IMR-90 (cell line): ENCODE data around the gene SPAG8. TPM values are rescaled to one million over a fixed set of nuclear protein-coding genes. Genes with fewer than 3 reads are reported as not detected.
A peak's percentile ranks its signal among the peaks of the same experiment; 100 is the strongest.

Experiments
- ATAC-seq: fragments of 200-7000 bp; cut with Tn5 transposase; 2 replicates; pipeline ENCODE4 v1.9.1; 2020; ENCODE audit warnings: low read depth, mild to moderate bottlenecking, moderate library complexity
- BruUV-seq: library from RNA; stranded (reverse); fragments of 400-500 nt; replicated peaks from 2 replicates; lab custom pipeline; 2021; lab: Mats Ljungman, UMichigan
- CTCF ChIA-PET: fragments of 300-600 bp; formaldehyde crosslinking; extraction: SDS; loops from one replicate; lab custom pipeline; 2021; ENCODE audit warnings: antibody characterized with exemption; lab: Yijun Ruan, JAX
- POLR2A ChIA-PET: fragments of 300-600 bp; sonication (Branson Sonifier 250); formaldehyde crosslinking; loops from one replicate; lab custom pipeline; 2022; ENCODE audit warnings: antibody characterized with exemption; ENCODE audit not compliant: unreplicated experiment; lab: Charles Lee
- DNase-seq: peaks from one replicate; pipeline ENCODE4 v3.0.0; 2013
- H2AFZ ChIP-seq: replicated peaks from 2 replicates; pipeline ENCODE3; 2013; ENCODE audit warnings: low read length, mild to moderate bottlenecking; ENCODE audit not compliant: poor library complexity
- H2AK5ac ChIP-seq: 2 replicates; pipeline ENCODE4 v1.6.1; 2013; ENCODE audit warnings: low read depth, low read length, inconsistent platforms
- H2AK9ac ChIP-seq: replicated peaks from 2 replicates; pipeline ENCODE3; 2013; ENCODE audit warnings: mild to moderate bottlenecking, low read depth, low read length, moderate library complexity; ENCODE audit not compliant: poor library complexity
- H2BK120ac ChIP-seq: 2 replicates; pipeline ENCODE4 v1.6.1; 2013; ENCODE audit warnings: low read depth, low read length, inconsistent platforms
- H2BK15ac ChIP-seq: 3 replicates; pipeline ENCODE4 v1.6.1; 2013; ENCODE audit warnings: low read depth, low read length, inconsistent platforms
- H2BK20ac ChIP-seq: 2 replicates; pipeline ENCODE4 v1.6.1; 2013; ENCODE audit warnings: low read depth, mild to moderate bottlenecking, inconsistent platforms, low read length, moderate library complexity
- H2BK5ac ChIP-seq: 2 replicates; pipeline ENCODE4 v1.6.1; 2013; ENCODE audit warnings: mild to moderate bottlenecking, low read depth, low read length, inconsistent platforms; ENCODE audit not compliant: poor library complexity, severe bottlenecking
- H3K14ac ChIP-seq: replicated peaks from 2 replicates; pipeline ENCODE4 v1.6.1; 2013; ENCODE audit warnings: low read depth, low read length, inconsistent platforms
- H3K18ac ChIP-seq: 2 replicates; pipeline ENCODE4 v1.6.1; 2013; ENCODE audit warnings: low read depth, low read length, control low read depth
- H3K23ac ChIP-seq: 2 replicates; pipeline ENCODE4 v1.6.1; 2013; ENCODE audit warnings: low read depth, low read length, inconsistent platforms
- H3K27ac ChIP-seq: 2 replicates; pipeline ENCODE4 v1.5.1; 2013; ENCODE audit warnings: mild to moderate bottlenecking, control low read depth, low read length; ENCODE audit not compliant: insufficient read depth
- H3K27me3 ChIP-seq: 2 replicates; pipeline ENCODE4 v1.6.1; 2013; ENCODE audit warnings: low read length; ENCODE audit not compliant: control insufficient read depth, insufficient read depth
- H3K36me3 ChIP-seq: 2 replicates; pipeline ENCODE4 v1.6.1; 2013; ENCODE audit warnings: low read length, mixed read lengths; ENCODE audit not compliant: control insufficient read depth, insufficient read depth
- H3K4ac ChIP-seq: 2 replicates; pipeline ENCODE4 v1.6.1; 2013; ENCODE audit warnings: low read depth, low read length, inconsistent platforms
- H3K4me1 ChIP-seq: 2 replicates; pipeline ENCODE4 v1.6.1; 2013; ENCODE audit warnings: low read length, mixed read lengths; ENCODE audit not compliant: control insufficient read depth, insufficient read depth
- H3K4me2 ChIP-seq: 2 replicates; pipeline ENCODE4 v1.6.1; 2013; ENCODE audit warnings: low read depth, mild to moderate bottlenecking, control low read depth, low read length, moderate library complexity
- H3K4me3 ChIP-seq: 2 replicates; pipeline ENCODE4 v1.5.1; 2013; ENCODE audit warnings: low read depth, mild to moderate bottlenecking, control low read depth, low read length, moderate library complexity; ENCODE audit not compliant: insufficient read depth
- H3K56ac ChIP-seq: 2 replicates; pipeline ENCODE4 v1.6.1; 2013; ENCODE audit warnings: low read length, inconsistent platforms; ENCODE audit not compliant: insufficient read depth; ENCODE audit errors: extremely low read depth
- H3K79me1 ChIP-seq, 2 experiments: 2 replicates each; pipeline ENCODE4 v1.6.1; 2013; ENCODE audit warnings: low read length in 2 of 2, inconsistent platforms in 1 of 2, low read depth in 1 of 2
- H3K9ac ChIP-seq: 2 replicates; pipeline ENCODE4 v1.6.1; 2013; ENCODE audit warnings: low read depth, low read length, control low read depth
- H3K9me1 ChIP-seq: 2 replicates; pipeline ENCODE4 v1.6.1; 2013; ENCODE audit warnings: low read length, inconsistent platforms; ENCODE audit not compliant: insufficient read depth
- H3K9me3 ChIP-seq: 2 replicates; pipeline ENCODE4 v1.6.1; 2013; ENCODE audit warnings: low read length; ENCODE audit not compliant: control insufficient read depth, insufficient read depth
- H4K20me1 ChIP-seq: 2 replicates; pipeline ENCODE4 v1.6.1; 2013; ENCODE audit warnings: low read length, inconsistent platforms; ENCODE audit not compliant: insufficient read depth
- H4K5ac ChIP-seq: 2 replicates; pipeline ENCODE4 v1.6.1; 2013; ENCODE audit warnings: mild to moderate bottlenecking, low read depth, low read length, control low read depth
- H4K8ac ChIP-seq, 2 experiments: 2 replicates each; pipeline ENCODE4 v1.6.1; 2013; ENCODE audit warnings: low read depth in 2 of 2, low read length in 2 of 2, control low read depth in 1 of 2, inconsistent platforms in 1 of 2
- H4K91ac ChIP-seq: 2 replicates; pipeline ENCODE4 v1.6.1; 2013; ENCODE audit warnings: low read depth, low read length, inconsistent platforms; ENCODE audit not compliant: insufficient read depth
- BHLHE40 ChIP-seq: fragments of 150-350 bp; IDR thresholded peaks from 2 replicates; pipeline ENCODE4 v1.6.1; 2016; ENCODE audit warnings: mild to moderate bottlenecking, low read depth, low read length
- CEBPB ChIP-seq: IDR thresholded peaks from 2 replicates; pipeline ENCODE4 v1.6.1; 2012; ENCODE audit warnings: low read depth, low read length, improper control_type of control experiment
- CHD1 ChIP-seq: IDR thresholded peaks from 2 replicates; pipeline ENCODE4 v1.6.1; 2012; ENCODE audit warnings: low read depth, low read length, improper control_type of control experiment
- POLR2A ChIP-seq: IDR thresholded peaks from 2 replicates; pipeline ENCODE4 v1.6.1; 2012; ENCODE audit warnings: mild to moderate bottlenecking, low read depth, low read length
- SMC3 ChIP-seq: fragments of 150-350 bp; IDR thresholded peaks from 2 replicates; pipeline ENCODE4 v1.6.1; 2016; ENCODE audit warnings: low read depth, mild to moderate bottlenecking, antibody characterized with exemption, low read length, moderate library complexity
- WGBS, 2 experiments: methylation state at CpG; one replicate each; pipeline versions ENCODE4 v1.1.5 to v1.1.7; 2013; ENCODE audit warnings: missing lambda C conversion rate in 2 of 2; ENCODE audit not compliant: insufficient read length in 1 of 2; ENCODE audit errors: extremely low coverage in 2 of 2; 5-methylcytosine and 5-hydroxymethylcytosine counted together
- dilution Hi-C: fragments of 300-500 bp; cut with HindIII; formaldehyde crosslinking; loops from one replicate; pipeline ENCODE4 v1.14.3; 2018; ENCODE audit warnings: low sequenced_read_pairs; ENCODE audit not compliant: unreplicated experiment
- in situ Hi-C: fragments of 300-500 bp; cut with MboI; formaldehyde crosslinking; loops from 3 replicates; pipeline ENCODE4 v1.14.3; 2019; ENCODE audit warnings: low sequenced_read_pairs, inconsistent platforms, mixed read lengths
- intact Hi-C: fragments of 100-400 bp; cut with micrococcal nuclease; formaldehyde crosslinking; loops from 2 replicates; pipeline ENCODE4 v1.10.0; 2022
- polyA plus RNA-seq, 3 experiments: library from polyadenylated mRNA; depleted of rRNA; stranded (reverse); fragments of >200 nt; gene quantifications; 2 replicates each; pipeline ENCODE4 v1.2.3, GENCODE V29; 2012; ENCODE audit warnings: low replicate concordance in 1 of 3
- total RNA-seq: library from RNA; depleted of rRNA; stranded (reverse); fragments of >200 nt; gene quantifications from 2 replicates; pipeline ENCODE4 v1.2.3, GENCODE V29; 2012

Gene SPAG8
- total and polyA plus RNA-seq, 2 of the 4 experiments (the other 2 are of a cell fraction), result 0.72 to 0.84 TPM

DNA sequence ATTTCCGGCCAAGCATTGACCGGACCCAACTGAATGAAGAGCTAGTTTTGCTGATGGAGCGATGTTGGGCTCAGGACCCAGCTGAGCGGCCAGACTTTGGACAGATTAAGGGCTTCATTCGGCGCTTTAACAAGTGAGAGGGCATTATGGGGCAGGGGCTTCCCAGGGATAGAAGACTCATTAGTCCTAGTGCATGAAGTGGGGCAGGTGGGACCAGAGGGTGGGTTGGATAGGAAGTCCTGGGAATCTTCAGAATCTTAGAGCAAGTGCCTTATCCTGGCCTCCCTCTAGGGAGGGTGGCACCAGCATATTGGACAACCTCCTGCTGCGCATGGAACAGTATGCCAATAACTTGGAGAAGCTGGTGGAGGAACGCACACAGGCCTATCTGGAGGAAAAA, 6.0 kb downstream of the SPAG8 start:
- no peak overlapping the region for H4K91ac ChIP-seq
- H3K27ac ChIP-seq, result no peak overlapping the region
- H3K4me2 ChIP-seq, result no peak overlapping the region
- BruUV-seq, result no TSS peak
- no peaks in the 10 kb centered on the region for H4K20me1 ChIP-seq
- no peak overlapping the region for H4K5ac ChIP-seq
- no peaks in the 10 kb centered on the region for H3K4me1 ChIP-seq
- TF ChIP-seq SMC3 (no peak), POLR2A (no peak), CHD1 (no peak), CEBPB (no peak), BHLHE40 (no peak)
- no peak overlapping the region for H2AFZ ChIP-seq
- no peak overlapping the region for H2AK5ac ChIP-seq
- H2AK9ac ChIP-seq, result peak overlapping the region; percentile 8
- no peak overlapping the region for H3K56ac ChIP-seq
- no peak overlapping the region for H3K4ac ChIP-seq
- ATAC-seq (no peak), DNase-seq (no peak)
- ChIA-PET CTCF (no interaction called here), POLR2A (no interaction called here)
- H3K9me1 ChIP-seq, result no peaks in the 10 kb centered on the region; the same call in 1 of the 2 replicates
- peaks cover 43% of the 10 kb centered on the region for H3K36me3 ChIP-seq
- no peak overlapping the region for H2BK120ac ChIP-seq
- in situ Hi-C loops, result no loop called here
- H3K27me3 ChIP-seq, result no peaks in the 10 kb centered on the region
- no peak overlapping the region for H2BK20ac ChIP-seq
- H3K79me1 ChIP-seq, result no peaks in the 10 kb centered on the region
- WGBS, 2 experiments, result 100% methylated on average over 6 of the region's 8 CpGs; no CpG with 5 or more reads in 1 of the 2 experiments
- no peak overlapping the region for H2BK5ac ChIP-seq
- intact Hi-C loops, result no loop called here
- dilution Hi-C loops, result no loop called here
- H4K8ac ChIP-seq, result no peak overlapping the region
- H3K23ac ChIP-seq, result no peak overlapping the region
- H3K14ac ChIP-seq, result no peak overlapping the region
- H2BK15ac ChIP-seq, result no peak overlapping the region
- no peak overlapping the region for H3K18ac ChIP-seq
- H3K9ac ChIP-seq, result no peak overlapping the region
- H3K9me3 ChIP-seq, result no peaks in the 10 kb centered on the region
- H3K4me3 ChIP-seq, result no peak overlapping the region
